ENCODE measurements around the gene AUTS2. TPM values are rescaled to one million over a fixed set of nuclear protein-coding genes. Genes with fewer than 3 reads are reported as not detected.
"Not testable (repeated sequence)": the region's sequence is repeated elsewhere in the genome, so short reads cannot be mapped to it uniquely, and the experiment has no call there.

Gene AUTS2
- total RNA-seq, 2 experiments from 2014 or later: 16.9 to 17.7 TPM

GRCh38 chr7:70805360-70805759 is 1207.1 kb downstream of the AUTS2 start:
- no peak overlapping the region for H3K4me3 Mint-ChIP-seq
- ChIA-PET CTCF (no interaction called here), POLR2A (no interaction called here)
- no peak for DNase-seq
- peaks cover 12% of the 10 kb centered on the region for H3K36me3 Mint-ChIP-seq (ENCODE audit: low read depth)
- peaks cover 22% of the 10 kb centered on the region for H3K9me3 Mint-ChIP-seq
- no peak overlapping the region for H3K27ac Mint-ChIP-seq
- H3K4me1 Mint-ChIP-seq: peaks cover 4% of the 10 kb centered on the region
- no peaks in the 10 kb centered on the region for H3K27me3 Mint-ChIP-seq

- ChIA-PET CTCF (no interaction called here), POLR2A (no interaction called here)
- Mint-ChIP-seq H3K36me3 (ENCODE audit: low read depth) (no peaks in the 10 kb centered on the region), H3K27me3 (no peaks in the 10 kb centered on the region), H3K9me3 (peaks cover 10% of the 10 kb centered on the region), H3K4me3 (no peak overlapping the region), H3K4me1 (peaks cover 4% of the 10 kb centered on the region), H3K27ac (no peak overlapping the region)
- no peak for DNase-seq
Measured at GRCh38 chr7:70807650-70808049, 1209.4 kb downstream of the AUTS2 start.

GRCh38 chr7:70808876-70809275 is 1210.6 kb downstream of the AUTS2 start:
- no peak for DNase-seq
- Mint-ChIP-seq H3K27ac (no peak overlapping the region), H3K36me3 (ENCODE audit: low read depth) (no peaks in the 10 kb centered on the region), H3K9me3 (peaks cover 7% of the 10 kb centered on the region), H3K27me3 (no peaks in the 10 kb centered on the region), H3K4me3 (no peak overlapping the region), H3K4me1 (peaks cover 4% of the 10 kb centered on the region)
- ChIA-PET CTCF (no interaction called here), POLR2A (interaction anchor here (1.1 kb wide), 1 partner anchor 22 kb away, joined by 3 read pairs; no protein-coding TSS in a partner anchor)

- Mint-ChIP-seq H3K27me3 (no peaks in the 10 kb centered on the region), H3K36me3 (ENCODE audit: low read depth) (no peaks in the 10 kb centered on the region), H3K9me3 (peaks cover 7% of the 10 kb centered on the region), H3K4me3 (no peak overlapping the region), H3K4me1 (peaks cover 4% of the 10 kb centered on the region), H3K27ac (no peak overlapping the region)
- ChIA-PET CTCF (interaction anchor here (0.6 kb wide), 2 partner anchors 62 to 1065 kb away, joined by 3 read pairs; no protein-coding TSS in a partner anchor), POLR2A (interaction anchor here (0.6 kb wide), 1 partner anchor 202 kb away, joined by 4 read pairs; no protein-coding TSS in a partner anchor)
- no peak for DNase-seq
Measured at GRCh38 chr7:70810558-70811139, 1212.4 kb downstream of the AUTS2 start.

- H3K4me3 Mint-ChIP-seq: no peak overlapping the region
- peaks cover 5% of the 10 kb centered on the region for H3K9me3 Mint-ChIP-seq
- ChIA-PET POLR2A (no interaction called here), CTCF (no interaction called here)
- H3K4me1 Mint-ChIP-seq: peaks cover 4% of the 10 kb centered on the region
- no peak overlapping the region for H3K27ac Mint-ChIP-seq
- no peak for DNase-seq
- no peaks in the 10 kb centered on the region for H3K36me3 Mint-ChIP-seq (ENCODE audit: low read depth)
- no peaks in the 10 kb centered on the region for H3K27me3 Mint-ChIP-seq
Measured at GRCh38 chr7:70812511-70812910, 1214.2 kb downstream of the AUTS2 start.

GRCh38 chr7:70822490-70822889 is 1224.2 kb downstream of the AUTS2 start:
- POLR2A ChIA-PET; CTCF ChIA-PET; DNase-seq; H3K4me1 Mint-ChIP-seq; H3K36me3 Mint-ChIP-seq (ENCODE audit: low read depth); H3K4me3 Mint-ChIP-seq; H3K27ac Mint-ChIP-seq; H3K27me3 Mint-ChIP-seq: not testable (repeated sequence)
- peaks cover 14% of the 10 kb centered on the region for H3K9me3 Mint-ChIP-seq

GRCh38 chr7:70829221-70830059 is 1231.2 kb downstream of the AUTS2 start:
- no peaks in the 10 kb centered on the region for H3K36me3 Mint-ChIP-seq (ENCODE audit: low read depth)
- ChIA-PET CTCF (interaction anchor here (0.6 to 1.4 kb wide), 9 partner anchors 19 to 906 kb away, joined by 3 to 7 read pairs (median 3); no protein-coding TSS in a partner anchor), POLR2A (no interaction called here)
- H3K4me1 Mint-ChIP-seq: peaks cover 11% of the 10 kb centered on the region
- H3K9me3 Mint-ChIP-seq: no peaks in the 10 kb centered on the region
- peak overlapping the region; percentile 28 for H3K4me3 Mint-ChIP-seq
- no peak overlapping the region for H3K27ac Mint-ChIP-seq
- peaks cover 6% of the 10 kb centered on the region for H3K27me3 Mint-ChIP-seq
- DNase-seq: peak; percentile 70

- Mint-ChIP-seq H3K4me3 (no peak overlapping the region), H3K27ac (no peak overlapping the region), H3K27me3 (peaks cover 6% of the 10 kb centered on the region), H3K36me3 (ENCODE audit: low read depth) (no peaks in the 10 kb centered on the region), H3K4me1 (peaks cover 11% of the 10 kb centered on the region), H3K9me3 (no peaks in the 10 kb centered on the region)
- ChIA-PET CTCF (interaction anchor here (0.7 to 1.4 kb wide), 5 partner anchors 18 to 906 kb away, joined by 3 to 7 read pairs (median 3); no protein-coding TSS in a partner anchor), POLR2A (no interaction called here)
- no peak for DNase-seq
Measured at GRCh38 chr7:70830060-70830395, 1231.8 kb downstream of the AUTS2 start.

- no peak overlapping the region for H3K4me3 Mint-ChIP-seq
- CTCF ChIA-PET: interaction anchor here (1.0 kb wide), 1 partner anchor 73 kb away, joined by 3 read pairs; no protein-coding TSS in a partner anchor
Measured at GRCh38 chr7:70830426-70830825, 1232.2 kb downstream of the AUTS2 start.

GRCh38 chr7:70833726-70834125 is 1235.5 kb downstream of the AUTS2 start:
- Mint-ChIP-seq H3K27me3 (peaks cover 6% of the 10 kb centered on the region), H3K4me3 (no peak overlapping the region), H3K4me1 (peaks cover 11% of the 10 kb centered on the region), H3K27ac (no peak overlapping the region), H3K36me3 (ENCODE audit: low read depth) (no peaks in the 10 kb centered on the region), H3K9me3 (peaks cover 5% of the 10 kb centered on the region)
- CTCF ChIA-PET: no interaction called here
- POLR2A ChIA-PET: no interaction called here
- no peak for DNase-seq

More at GRCh38 chr7:70830426-70830825, 1232.2 kb downstream of the AUTS2 start:
- POLR2A ChIA-PET: no interaction called here
- Mint-ChIP-seq H3K36me3 (ENCODE audit: low read depth) (no peaks in the 10 kb centered on the region), H3K9me3 (no peaks in the 10 kb centered on the region), H3K27ac (no peak overlapping the region), H3K4me1 (peaks cover 11% of the 10 kb centered on the region), H3K27me3 (peaks cover 6% of the 10 kb centered on the region)
- no peak for DNase-seq

- peaks cover 1% of the 10 kb centered on the region for H3K27me3 Mint-ChIP-seq
- H3K36me3 Mint-ChIP-seq (ENCODE audit: low read depth): no peaks in the 10 kb centered on the region
- peaks cover 6% of the 10 kb centered on the region for H3K4me1 Mint-ChIP-seq
- peaks cover 5% of the 10 kb centered on the region for H3K9me3 Mint-ChIP-seq
- no peak overlapping the region for H3K4me3 Mint-ChIP-seq
- no peak overlapping the region for H3K27ac Mint-ChIP-seq
- ChIA-PET POLR2A (no interaction called here), CTCF (no interaction called here)
- no peak for DNase-seq
Measured at GRCh38 chr7:70834424-70834823, 1236.1 kb downstream of the AUTS2 start.

GRCh38 chr7:70835658-70836057 is 1237.4 kb downstream of the AUTS2 start:
- Mint-ChIP-seq H3K36me3 (ENCODE audit: low read depth) (no peaks in the 10 kb centered on the region), H3K4me3 (no peak overlapping the region), H3K9me3 (peaks cover 5% of the 10 kb centered on the region), H3K27ac (no peak overlapping the region), H3K4me1 (no peaks in the 10 kb centered on the region), H3K27me3 (no peaks in the 10 kb centered on the region)
- ChIA-PET CTCF (no interaction called here), POLR2A (no interaction called here)
- no peak for DNase-seq

GRCh38 chr7:70836279-70836678 is 1238.0 kb downstream of the AUTS2 start:
- H3K4me1 Mint-ChIP-seq: no peaks in the 10 kb centered on the region
- DNase-seq: no peak
- no peak overlapping the region for H3K4me3 Mint-ChIP-seq
- no peaks in the 10 kb centered on the region for H3K27me3 Mint-ChIP-seq
- H3K36me3 Mint-ChIP-seq (ENCODE audit: low read depth): no peaks in the 10 kb centered on the region
- ChIA-PET POLR2A (no interaction called here), CTCF (no interaction called here)
- peaks cover 5% of the 10 kb centered on the region for H3K9me3 Mint-ChIP-seq
- H3K27ac Mint-ChIP-seq: no peak overlapping the region

GRCh38 chr7:70836946-70837345 is 1238.7 kb downstream of the AUTS2 start:
- CTCF ChIA-PET: no interaction called here
- H3K36me3 Mint-ChIP-seq (ENCODE audit: low read depth): no peaks in the 10 kb centered on the region
- H3K27me3 Mint-ChIP-seq: no peaks in the 10 kb centered on the region
- no peak overlapping the region for H3K4me3 Mint-ChIP-seq
- H3K9me3 Mint-ChIP-seq: peaks cover 6% of the 10 kb centered on the region
- H3K27ac Mint-ChIP-seq: no peak overlapping the region
- POLR2A ChIA-PET: no interaction called here
- no peak for DNase-seq
- H3K4me1 Mint-ChIP-seq: no peaks in the 10 kb centered on the region
